IMR-90 (cell line): ENCODE data around the gene PCDHA1. TPM values are rescaled to one million over a fixed set of nuclear protein-coding genes. Genes with fewer than 3 reads are reported as not detected.

ENCODE experiments used
- ATAC-seq: fragments of 200-7000 bp; cut with Tn5 transposase; 2 replicates; pipeline ENCODE4 v1.9.1; 2020; ENCODE audit warnings: low read depth, mild to moderate bottlenecking, moderate library complexity
- BruUV-seq: library from RNA; stranded (reverse); fragments of 400-500 nt; replicated peaks from 2 replicates; lab custom pipeline; 2021; lab: Mats Ljungman, UMichigan
- CTCF ChIA-PET: fragments of 300-600 bp; formaldehyde crosslinking; extraction: SDS; loops from one replicate; lab custom pipeline; 2021; ENCODE audit warnings: antibody characterized with exemption; lab: Yijun Ruan, JAX
- POLR2A ChIA-PET: fragments of 300-600 bp; sonication (Branson Sonifier 250); formaldehyde crosslinking; loops from one replicate; lab custom pipeline; 2022; ENCODE audit warnings: antibody characterized with exemption; ENCODE audit not compliant: unreplicated experiment; lab: Charles Lee
- DNase-seq: peaks from one replicate; pipeline ENCODE4 v3.0.0; 2013
- H2AFZ ChIP-seq: replicated peaks from 2 replicates; pipeline ENCODE3; 2013; ENCODE audit warnings: low read length, mild to moderate bottlenecking; ENCODE audit not compliant: poor library complexity
- H2AK5ac ChIP-seq: 2 replicates; pipeline ENCODE4 v1.6.1; 2013; ENCODE audit warnings: low read depth, low read length, inconsistent platforms
- H2AK9ac ChIP-seq: replicated peaks from 2 replicates; pipeline ENCODE3; 2013; ENCODE audit warnings: mild to moderate bottlenecking, low read depth, low read length, moderate library complexity; ENCODE audit not compliant: poor library complexity
- H2BK120ac ChIP-seq: 2 replicates; pipeline ENCODE4 v1.6.1; 2013; ENCODE audit warnings: low read depth, low read length, inconsistent platforms
- H2BK15ac ChIP-seq: 3 replicates; pipeline ENCODE4 v1.6.1; 2013; ENCODE audit warnings: low read depth, low read length, inconsistent platforms
- H2BK20ac ChIP-seq: 2 replicates; pipeline ENCODE4 v1.6.1; 2013; ENCODE audit warnings: low read depth, mild to moderate bottlenecking, inconsistent platforms, low read length, moderate library complexity
- H2BK5ac ChIP-seq: 2 replicates; pipeline ENCODE4 v1.6.1; 2013; ENCODE audit warnings: mild to moderate bottlenecking, low read depth, low read length, inconsistent platforms; ENCODE audit not compliant: poor library complexity, severe bottlenecking
- H3K14ac ChIP-seq: replicated peaks from 2 replicates; pipeline ENCODE4 v1.6.1; 2013; ENCODE audit warnings: low read depth, low read length, inconsistent platforms
- H3K18ac ChIP-seq: 2 replicates; pipeline ENCODE4 v1.6.1; 2013; ENCODE audit warnings: low read depth, low read length, control low read depth
- H3K23ac ChIP-seq: 2 replicates; pipeline ENCODE4 v1.6.1; 2013; ENCODE audit warnings: low read depth, low read length, inconsistent platforms
- H3K27ac ChIP-seq: 2 replicates; pipeline ENCODE4 v1.5.1; 2013; ENCODE audit warnings: mild to moderate bottlenecking, control low read depth, low read length; ENCODE audit not compliant: insufficient read depth
- H3K27me3 ChIP-seq: 2 replicates; pipeline ENCODE4 v1.6.1; 2013; ENCODE audit warnings: low read length; ENCODE audit not compliant: control insufficient read depth, insufficient read depth
- H3K36me3 ChIP-seq: 2 replicates; pipeline ENCODE4 v1.6.1; 2013; ENCODE audit warnings: low read length, mixed read lengths; ENCODE audit not compliant: control insufficient read depth, insufficient read depth
- H3K4ac ChIP-seq: 2 replicates; pipeline ENCODE4 v1.6.1; 2013; ENCODE audit warnings: low read depth, low read length, inconsistent platforms
- H3K4me1 ChIP-seq: 2 replicates; pipeline ENCODE4 v1.6.1; 2013; ENCODE audit warnings: low read length, mixed read lengths; ENCODE audit not compliant: control insufficient read depth, insufficient read depth
- H3K4me2 ChIP-seq: 2 replicates; pipeline ENCODE4 v1.6.1; 2013; ENCODE audit warnings: low read depth, mild to moderate bottlenecking, control low read depth, low read length, moderate library complexity
- H3K4me3 ChIP-seq: 2 replicates; pipeline ENCODE4 v1.5.1; 2013; ENCODE audit warnings: low read depth, mild to moderate bottlenecking, control low read depth, low read length, moderate library complexity; ENCODE audit not compliant: insufficient read depth
- H3K56ac ChIP-seq: 2 replicates; pipeline ENCODE4 v1.6.1; 2013; ENCODE audit warnings: low read length, inconsistent platforms; ENCODE audit not compliant: insufficient read depth; ENCODE audit errors: extremely low read depth
- H3K79me1 ChIP-seq, 2 experiments: 2 replicates each; pipeline ENCODE4 v1.6.1; 2013; ENCODE audit warnings: low read length in 2 of 2, inconsistent platforms in 1 of 2, low read depth in 1 of 2
- H3K9ac ChIP-seq: 2 replicates; pipeline ENCODE4 v1.6.1; 2013; ENCODE audit warnings: low read depth, low read length, control low read depth
- H3K9me1 ChIP-seq: 2 replicates; pipeline ENCODE4 v1.6.1; 2013; ENCODE audit warnings: low read length, inconsistent platforms; ENCODE audit not compliant: insufficient read depth
- H3K9me3 ChIP-seq: 2 replicates; pipeline ENCODE4 v1.6.1; 2013; ENCODE audit warnings: low read length; ENCODE audit not compliant: control insufficient read depth, insufficient read depth
- H4K20me1 ChIP-seq: 2 replicates; pipeline ENCODE4 v1.6.1; 2013; ENCODE audit warnings: low read length, inconsistent platforms; ENCODE audit not compliant: insufficient read depth
- H4K5ac ChIP-seq: 2 replicates; pipeline ENCODE4 v1.6.1; 2013; ENCODE audit warnings: mild to moderate bottlenecking, low read depth, low read length, control low read depth
- H4K8ac ChIP-seq, 2 experiments: 2 replicates each; pipeline ENCODE4 v1.6.1; 2013; ENCODE audit warnings: low read depth in 2 of 2, low read length in 2 of 2, control low read depth in 1 of 2, inconsistent platforms in 1 of 2
- H4K91ac ChIP-seq: 2 replicates; pipeline ENCODE4 v1.6.1; 2013; ENCODE audit warnings: low read depth, low read length, inconsistent platforms; ENCODE audit not compliant: insufficient read depth
- BHLHE40 ChIP-seq: fragments of 150-350 bp; IDR thresholded peaks from 2 replicates; pipeline ENCODE4 v1.6.1; 2016; ENCODE audit warnings: mild to moderate bottlenecking, low read depth, low read length
- CEBPB ChIP-seq: IDR thresholded peaks from 2 replicates; pipeline ENCODE4 v1.6.1; 2012; ENCODE audit warnings: low read depth, low read length, improper control_type of control experiment
- CHD1 ChIP-seq: IDR thresholded peaks from 2 replicates; pipeline ENCODE4 v1.6.1; 2012; ENCODE audit warnings: low read depth, low read length, improper control_type of control experiment
- FOS ChIP-seq: fragments of 150-350 bp; IDR thresholded peaks from 2 replicates; pipeline ENCODE4 v1.6.1; 2016; ENCODE audit warnings: low read depth, low read length
- MAFK ChIP-seq: IDR thresholded peaks from 2 replicates; pipeline ENCODE4 v1.6.1; 2012; ENCODE audit warnings: low read depth, low read length, improper control_type of control experiment
- MAZ ChIP-seq: IDR thresholded peaks from 2 replicates; pipeline ENCODE4 v1.6.1; 2012; ENCODE audit warnings: low read depth, mild to moderate bottlenecking, low read length, improper control_type of control experiment, moderate library complexity, borderline replicate concordance
- MXI1 ChIP-seq: IDR thresholded peaks from 2 replicates; pipeline ENCODE4 v1.6.1; 2012; ENCODE audit warnings: low read depth, mild to moderate bottlenecking, low read length, moderate library complexity, borderline replicate concordance
- NFE2L2 ChIP-seq: fragments of 150-350 bp; IDR thresholded peaks from 2 replicates; pipeline ENCODE4 v1.6.1; 2016; ENCODE audit warnings: low read depth, mild to moderate bottlenecking, low read length
- POLR2A ChIP-seq: IDR thresholded peaks from 2 replicates; pipeline ENCODE4 v1.6.1; 2012; ENCODE audit warnings: mild to moderate bottlenecking, low read depth, low read length
- RAD21 ChIP-seq: IDR thresholded peaks from 2 replicates; pipeline ENCODE4 v1.6.1; 2012; ENCODE audit warnings: low read length, improper control_type of control experiment
- RCOR1 ChIP-seq: IDR thresholded peaks from 2 replicates; pipeline ENCODE4 v1.6.1; 2012; ENCODE audit warnings: mild to moderate bottlenecking, low read length, improper control_type of control experiment; ENCODE audit not compliant: insufficient replicate concordance
- RFX5 ChIP-seq: IDR thresholded peaks from 2 replicates; pipeline ENCODE4 v1.8.0; 2012; ENCODE audit warnings: low read depth, mild to moderate bottlenecking, low read length, moderate library complexity
- SMC3 ChIP-seq: fragments of 150-350 bp; IDR thresholded peaks from 2 replicates; pipeline ENCODE4 v1.6.1; 2016; ENCODE audit warnings: low read depth, mild to moderate bottlenecking, antibody characterized with exemption, low read length, moderate library complexity
- WGBS, 2 experiments: methylation state at CpG; one replicate each; pipeline versions ENCODE4 v1.1.5 to v1.1.7; 2013; ENCODE audit warnings: missing lambda C conversion rate in 2 of 2; ENCODE audit not compliant: insufficient read length in 1 of 2; ENCODE audit errors: extremely low coverage in 2 of 2; 5-methylcytosine and 5-hydroxymethylcytosine counted together
- dilution Hi-C: fragments of 300-500 bp; cut with HindIII; formaldehyde crosslinking; loops from one replicate; pipeline ENCODE4 v1.14.3; 2018; ENCODE audit warnings: low sequenced_read_pairs; ENCODE audit not compliant: unreplicated experiment
- in situ Hi-C: fragments of 300-500 bp; cut with MboI; formaldehyde crosslinking; loops from 3 replicates; pipeline ENCODE4 v1.14.3; 2019; ENCODE audit warnings: low sequenced_read_pairs, inconsistent platforms, mixed read lengths
- intact Hi-C: fragments of 100-400 bp; cut with micrococcal nuclease; formaldehyde crosslinking; loops from 2 replicates; pipeline ENCODE4 v1.10.0; 2022
- polyA plus RNA-seq, 3 experiments: library from polyadenylated mRNA; depleted of rRNA; stranded (reverse); fragments of >200 nt; gene quantifications; 2 replicates each; pipeline ENCODE4 v1.2.3, GENCODE V29; 2012; ENCODE audit warnings: low replicate concordance in 1 of 3
- total RNA-seq: library from RNA; depleted of rRNA; stranded (reverse); fragments of >200 nt; gene quantifications from 2 replicates; pipeline ENCODE4 v1.2.3, GENCODE V29; 2012
- TF ChIP-seq, protein P1 (sequence below): conservative IDR thresholded peaks from 2 replicates; pipeline ENCODE4 v1.5.1; 2012; ENCODE audit warnings: mild to moderate bottlenecking, low read depth, low read length, improper control_type of control experiment
- TF ChIP-seq, protein P2 (sequence below): fragments of 150-350 bp; IDR thresholded peaks from 2 replicates; pipeline ENCODE4 v1.6.1; 2017; ENCODE audit warnings: mild to moderate bottlenecking, antibody characterized with exemption, low read length, low read depth
- TF ChIP-seq, protein P3 (sequence below): fragments of 150-350 bp; IDR thresholded peaks from 2 replicates; pipeline ENCODE4 v1.6.1; 2016; ENCODE audit warnings: low read depth, mild to moderate bottlenecking, low read length, moderate library complexity, borderline replicate concordance

Gene PCDHA1
- total and polyA plus RNA-seq, 2 of the 4 experiments (the other 2 are of a cell fraction): under 0.01 to 0.05 TPM

DNA sequence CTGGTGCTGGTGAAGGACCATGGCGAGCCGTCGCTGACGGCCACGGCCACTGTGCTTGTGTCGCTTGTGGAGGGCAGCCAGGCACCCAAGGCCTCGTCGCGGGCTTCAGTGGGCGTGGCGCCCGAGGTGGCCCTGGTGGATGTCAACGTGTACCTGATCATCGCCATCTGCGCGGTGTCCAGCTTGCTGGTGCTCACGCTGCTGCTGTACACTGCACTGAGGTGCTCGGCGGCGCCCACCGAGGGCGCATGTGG lies 72.0 kb downstream of the PCDHA1 start:
- no peaks in the 10 kb centered on the region for H3K4me1 ChIP-seq
- H2BK20ac ChIP-seq: no peak overlapping the region
- H2BK15ac ChIP-seq: no peak overlapping the region
- H3K4me2 ChIP-seq: no peak overlapping the region
- H3K23ac ChIP-seq: no peak overlapping the region
- no peak overlapping the region for H3K4ac ChIP-seq
- DNase-seq (no peak), ATAC-seq (no peak)
- H3K27ac ChIP-seq: no peak overlapping the region
- ChIA-PET POLR2A (no interaction called here), CTCF (no interaction called here)
- H2AK9ac ChIP-seq: no peak overlapping the region
- no peak overlapping the region for H3K18ac ChIP-seq
- H2BK120ac ChIP-seq: no peak overlapping the region
- H3K79me1 ChIP-seq: no peaks in the 10 kb centered on the region
- BruUV-seq: no TSS peak
- no peak overlapping the region for H3K4me3 ChIP-seq
- no peak overlapping the region for H4K91ac ChIP-seq
- no peaks in the 10 kb centered on the region for H3K27me3 ChIP-seq
- in situ Hi-C loops: no loop called here
- no peaks in the 10 kb centered on the region for H3K36me3 ChIP-seq
- no peak overlapping the region for H3K56ac ChIP-seq
- intact Hi-C loops: no loop called here
- no peak overlapping the region for H2AFZ ChIP-seq
- H2BK5ac ChIP-seq: no peak overlapping the region
- peaks cover 34% of the 10 kb centered on the region for H3K9me3 ChIP-seq
- H3K14ac ChIP-seq: no peak overlapping the region
- dilution Hi-C loops: no loop called here
- WGBS, 2 experiments: 55% methylated on average over 19 of the region's 22 CpGs; no CpG with 5 or more reads in 1 of the 2 experiments
- H2AK5ac ChIP-seq: no peak overlapping the region
- H4K20me1 ChIP-seq: no peaks in the 10 kb centered on the region
- H4K8ac ChIP-seq: no peak overlapping the region
- H3K9me1 ChIP-seq: no peaks in the 10 kb centered on the region
- no peak overlapping the region for H4K5ac ChIP-seq
- H3K9ac ChIP-seq: no peak overlapping the region
- TF ChIP-seq RCOR1 (no peak), MXI1 (no peak), BHLHE40 (no peak), POLR2A (no peak), NFE2L2 (no peak), FOS (no peak), RFX5 (no peak), MAFK (no peak), SMC3 (no peak), RAD21 (no peak), MAZ (no peak), CHD1 (no peak), CEBPB (no peak)
- TF ChIP-seq, protein P1, sequence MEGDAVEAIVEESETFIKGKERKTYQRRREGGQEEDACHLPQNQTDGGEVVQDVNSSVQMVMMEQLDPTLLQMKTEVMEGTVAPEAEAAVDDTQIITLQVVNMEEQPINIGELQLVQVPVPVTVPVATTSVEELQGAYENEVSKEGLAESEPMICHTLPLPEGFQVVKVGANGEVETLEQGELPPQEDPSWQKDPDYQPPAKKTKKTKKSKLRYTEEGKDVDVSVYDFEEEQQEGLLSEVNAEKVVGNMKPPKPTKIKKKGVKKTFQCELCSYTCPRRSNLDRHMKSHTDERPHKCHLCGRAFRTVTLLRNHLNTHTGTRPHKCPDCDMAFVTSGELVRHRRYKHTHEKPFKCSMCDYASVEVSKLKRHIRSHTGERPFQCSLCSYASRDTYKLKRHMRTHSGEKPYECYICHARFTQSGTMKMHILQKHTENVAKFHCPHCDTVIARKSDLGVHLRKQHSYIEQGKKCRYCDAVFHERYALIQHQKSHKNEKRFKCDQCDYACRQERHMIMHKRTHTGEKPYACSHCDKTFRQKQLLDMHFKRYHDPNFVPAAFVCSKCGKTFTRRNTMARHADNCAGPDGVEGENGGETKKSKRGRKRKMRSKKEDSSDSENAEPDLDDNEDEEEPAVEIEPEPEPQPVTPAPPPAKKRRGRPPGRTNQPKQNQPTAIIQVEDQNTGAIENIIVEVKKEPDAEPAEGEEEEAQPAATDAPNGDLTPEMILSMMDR: no peak
- TF ChIP-seq, protein P2, sequence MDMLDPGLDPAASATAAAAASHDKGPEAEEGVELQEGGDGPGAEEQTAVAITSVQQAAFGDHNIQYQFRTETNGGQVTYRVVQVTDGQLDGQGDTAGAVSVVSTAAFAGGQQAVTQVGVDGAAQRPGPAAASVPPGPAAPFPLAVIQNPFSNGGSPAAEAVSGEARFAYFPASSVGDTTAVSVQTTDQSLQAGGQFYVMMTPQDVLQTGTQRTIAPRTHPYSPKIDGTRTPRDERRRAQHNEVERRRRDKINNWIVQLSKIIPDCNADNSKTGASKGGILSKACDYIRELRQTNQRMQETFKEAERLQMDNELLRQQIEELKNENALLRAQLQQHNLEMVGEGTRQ: no peak
- TF ChIP-seq, protein P3, sequence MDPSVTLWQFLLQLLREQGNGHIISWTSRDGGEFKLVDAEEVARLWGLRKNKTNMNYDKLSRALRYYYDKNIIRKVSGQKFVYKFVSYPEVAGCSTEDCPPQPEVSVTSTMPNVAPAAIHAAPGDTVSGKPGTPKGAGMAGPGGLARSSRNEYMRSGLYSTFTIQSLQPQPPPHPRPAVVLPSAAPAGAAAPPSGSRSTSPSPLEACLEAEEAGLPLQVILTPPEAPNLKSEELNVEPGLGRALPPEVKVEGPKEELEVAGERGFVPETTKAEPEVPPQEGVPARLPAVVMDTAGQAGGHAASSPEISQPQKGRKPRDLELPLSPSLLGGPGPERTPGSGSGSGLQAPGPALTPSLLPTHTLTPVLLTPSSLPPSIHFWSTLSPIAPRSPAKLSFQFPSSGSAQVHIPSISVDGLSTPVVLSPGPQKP: no peak
